Measurements from ENCODE around the gene FOXK2. TPM values are rescaled to one million over a fixed set of nuclear protein-coding genes. Genes with fewer than 3 reads are reported as not detected.

Gene FOXK2
- total RNA-seq, 1 donor from 2014 or later = 42.5 TPM

DNA sequence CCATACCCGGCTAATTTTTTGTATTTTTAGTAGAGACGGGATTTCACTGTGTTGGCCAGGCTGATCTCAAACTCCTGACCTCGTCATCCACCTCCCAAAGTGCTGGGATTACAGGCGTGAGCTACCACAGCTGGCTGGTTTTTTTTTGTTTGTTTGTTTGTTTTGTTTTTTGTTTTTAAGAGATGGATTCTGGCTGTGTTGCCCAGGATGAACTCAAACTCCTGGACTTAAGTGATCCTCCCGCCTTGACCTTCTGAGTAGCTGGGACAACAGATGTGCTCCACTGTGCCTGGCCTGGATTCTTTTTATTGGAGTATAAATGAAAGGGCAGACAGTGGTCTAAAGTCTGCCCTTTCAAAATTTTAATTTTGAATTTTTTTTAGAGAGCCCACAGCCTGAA lies 44.7 kb downstream of the FOXK2 start:
- H3K36me3 ChIP-seq (ENCODE audit: control insufficient read depth, insufficient read depth, low read length) = no peaks in the 10 kb centered on the region
- no peak for TF ChIP-seq CTCF (IDR thresholded peaks at IDR 0.05; ENCODE audit: insufficient read depth, low read length, poor library complexity, severe bottlenecking)

DNA sequence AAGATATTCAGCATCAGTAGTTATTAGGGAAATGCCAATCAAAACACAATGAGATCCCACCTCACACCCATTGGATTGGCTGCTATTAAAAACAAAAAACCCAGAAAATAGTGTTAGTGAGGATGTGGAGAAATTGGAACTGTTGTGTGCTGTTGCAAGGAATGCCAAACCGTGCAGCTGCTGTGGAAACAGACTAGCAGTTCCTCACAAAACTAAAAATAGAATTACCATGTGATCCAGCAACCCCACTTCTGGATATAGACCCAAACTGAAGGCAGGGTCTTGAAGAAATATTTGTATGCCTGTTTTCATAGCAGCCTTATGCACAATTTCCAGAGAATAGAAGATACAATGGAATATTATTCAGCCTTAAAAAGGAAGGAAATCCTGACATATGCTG lies 46.0 kb downstream of the FOXK2 start:
- no peaks in the 10 kb centered on the region for H3K27me3 ChIP-seq (ENCODE audit: control insufficient read depth, insufficient read depth, low read length)
- TF ChIP-seq CTCF (IDR thresholded peaks at IDR 0.05; ENCODE audit: insufficient read depth, low read length, poor library complexity, severe bottlenecking) = no peak
- H3K36me3 ChIP-seq (ENCODE audit: control insufficient read depth, insufficient read depth, low read length) = no peaks in the 10 kb centered on the region
- H3K4me3 ChIP-seq (ENCODE audit: low read depth, low read length) = no peak overlapping the region
- no peak for DNase-seq (ENCODE audit: low read depth)

More for the DNA sequence above, 44.7 kb downstream of the FOXK2 start:
- DNase-seq (ENCODE audit: low read depth) = no peak
- Histone ChIP-seq H3K4me3 (ENCODE audit: low read depth, low read length) (no peak overlapping the region), H3K27me3 (ENCODE audit: control insufficient read depth, insufficient read depth, low read length) (no peaks in the 10 kb centered on the region)

DNA sequence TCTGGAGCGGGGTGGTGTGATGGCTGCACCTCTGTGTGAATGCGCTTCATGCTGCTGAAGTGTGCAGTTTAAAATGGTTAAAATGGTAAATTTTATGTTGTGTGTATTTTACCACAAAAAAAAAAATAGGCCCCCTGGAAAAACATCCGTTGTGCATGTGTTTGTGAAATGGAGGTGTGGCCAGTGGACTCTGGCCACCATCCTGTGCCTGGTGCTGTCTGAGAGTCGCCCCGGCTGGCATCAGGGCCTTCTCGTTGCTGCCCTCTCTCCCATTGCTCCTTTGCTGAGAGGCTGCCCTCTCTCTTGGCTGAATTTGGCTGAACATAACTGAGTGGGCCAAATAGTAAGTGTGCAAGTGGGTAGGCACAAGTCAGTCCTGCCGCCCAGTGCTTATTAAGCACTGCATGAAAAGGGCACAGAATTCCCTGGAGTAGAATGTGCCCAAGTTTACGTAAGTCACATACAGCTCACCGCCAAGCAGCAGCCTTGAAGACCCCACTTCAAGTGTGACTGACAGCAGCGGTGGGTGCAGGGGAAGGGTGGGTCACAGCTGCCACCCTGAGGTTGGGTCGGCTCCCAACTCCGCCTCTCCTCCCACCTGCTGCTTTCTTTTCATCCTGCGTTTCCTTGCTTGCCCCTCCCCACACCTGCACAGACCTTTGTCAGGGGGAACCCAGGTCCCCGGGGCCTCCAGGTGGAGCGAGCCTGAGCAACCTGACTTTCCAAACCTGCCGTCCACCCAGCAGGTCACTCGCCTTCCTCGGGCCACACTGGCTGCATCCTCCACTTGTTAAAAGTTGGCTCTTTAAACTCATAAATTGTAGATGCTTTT lies 46.8 kb downstream of the FOXK2 start:
- DNase-seq (ENCODE audit: low read depth) = no peak
- H3K36me3 ChIP-seq (ENCODE audit: control insufficient read depth, insufficient read depth, low read length) = no peaks in the 10 kb centered on the region
- no peak overlapping the region for H3K4me3 ChIP-seq (ENCODE audit: low read depth, low read length)

DNA sequence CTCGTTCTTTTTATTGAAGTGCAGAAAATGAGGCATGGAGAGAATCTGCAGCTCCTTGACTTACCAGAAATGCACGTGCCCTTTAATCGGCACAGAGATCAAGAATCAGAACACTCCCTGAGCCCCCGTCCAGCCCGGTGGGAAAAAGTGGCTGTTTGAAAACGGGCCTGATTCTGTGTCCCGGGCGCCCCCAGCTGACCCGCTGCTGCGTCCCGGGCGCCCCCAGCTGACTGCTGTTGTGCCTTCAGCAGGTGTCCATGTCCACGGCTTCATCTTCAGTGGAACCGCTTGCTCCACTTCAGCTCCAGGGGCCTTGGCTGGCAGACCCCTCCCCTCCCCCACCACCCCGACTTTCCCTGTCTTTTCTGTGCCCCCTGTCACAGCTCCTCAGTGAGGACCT lies 47.8 kb downstream of the FOXK2 start:
- Histone ChIP-seq H3K4me3 (ENCODE audit: low read depth, low read length) (no peak overlapping the region), H3K36me3 (ENCODE audit: control insufficient read depth, insufficient read depth, low read length) (no peaks in the 10 kb centered on the region), H3K27me3 (ENCODE audit: control insufficient read depth, insufficient read depth, low read length) (no peaks in the 10 kb centered on the region)
- no peak for TF ChIP-seq CTCF (IDR thresholded peaks at IDR 0.05; ENCODE audit: insufficient read depth, low read length, poor library complexity, severe bottlenecking)
- DNase-seq (ENCODE audit: low read depth) = no peak

More for the DNA sequence above, 46.8 kb downstream of the FOXK2 start:
- no peak for TF ChIP-seq CTCF (IDR thresholded peaks at IDR 0.05; ENCODE audit: insufficient read depth, low read length, poor library complexity, severe bottlenecking)
- H3K27me3 ChIP-seq (ENCODE audit: control insufficient read depth, insufficient read depth, low read length) = no peaks in the 10 kb centered on the region

DNA sequence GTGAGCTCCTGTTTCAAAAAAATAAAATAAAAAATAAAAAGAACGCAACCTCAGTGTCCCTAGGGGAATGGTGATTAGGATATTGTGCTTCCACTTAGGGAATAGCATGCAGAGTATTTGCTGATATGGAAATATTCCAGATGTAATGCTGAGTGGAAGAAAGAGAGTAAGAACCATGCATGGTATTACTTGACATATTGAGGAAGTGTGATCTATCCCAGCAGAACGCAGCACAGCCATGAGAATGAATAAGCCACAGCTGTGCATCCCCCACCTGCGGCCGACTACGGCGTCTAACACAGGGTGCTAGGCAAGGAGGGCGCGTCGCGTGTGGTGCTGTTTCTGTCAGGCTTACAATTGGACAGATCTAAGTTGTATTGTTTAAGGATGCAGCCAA lies 49.5 kb downstream of the FOXK2 start:
- H3K36me3 ChIP-seq (ENCODE audit: control insufficient read depth, insufficient read depth, low read length) = no peaks in the 10 kb centered on the region
- DNase-seq (ENCODE audit: low read depth) = no peak
- no peak for TF ChIP-seq CTCF (IDR thresholded peaks at IDR 0.05; ENCODE audit: insufficient read depth, low read length, poor library complexity, severe bottlenecking)
- H3K27me3 ChIP-seq (ENCODE audit: control insufficient read depth, insufficient read depth, low read length) = no peaks in the 10 kb centered on the region
- H3K4me3 ChIP-seq (ENCODE audit: low read depth, low read length) = no peak overlapping the region

DNA sequence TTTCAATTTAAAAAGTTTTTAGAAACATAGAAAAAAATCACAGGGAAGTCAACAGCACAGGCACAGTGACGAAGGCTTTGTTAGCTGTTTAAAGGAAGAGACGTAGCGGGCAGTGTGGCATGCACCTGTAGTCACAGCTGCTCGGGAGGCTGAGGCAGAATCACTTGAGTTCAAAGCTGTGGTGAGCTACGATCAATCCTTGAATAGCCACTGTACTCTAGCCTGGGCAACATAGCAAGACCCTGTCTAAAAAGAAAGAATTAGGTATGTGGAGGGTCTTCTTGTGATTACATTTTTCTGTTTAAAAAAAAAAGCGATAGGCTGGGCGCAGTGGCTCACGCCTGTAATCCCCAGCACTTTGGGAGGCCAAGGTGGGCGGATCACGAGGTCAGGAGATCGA lies 50.1 kb downstream of the FOXK2 start:
- H3K36me3 ChIP-seq (ENCODE audit: control insufficient read depth, insufficient read depth, low read length) = no peaks in the 10 kb centered on the region
- no peak for DNase-seq (ENCODE audit: low read depth)
- no peak for TF ChIP-seq CTCF (IDR thresholded peaks at IDR 0.05; ENCODE audit: insufficient read depth, low read length, poor library complexity, severe bottlenecking)
- no peak overlapping the region for H3K4me3 ChIP-seq (ENCODE audit: low read depth, low read length)
- no peaks in the 10 kb centered on the region for H3K27me3 ChIP-seq (ENCODE audit: control insufficient read depth, insufficient read depth, low read length)

Data from kidney epithelial cell (primary cell).